ENCODE data around the gene ZNF467. TPM values are rescaled to one million over a fixed set of nuclear protein-coding genes. Genes with fewer than 3 reads are reported as not detected.

ZNF467 gene
- total and polyA plus RNA-seq, 2 donors (not counting 3 experiments of a cell fraction or from before 2014, with no cell fraction given): 4.2 to 8.9 TPM

GRCh38 chr7:149819141-149819960 lies 46.0 kb upstream of the ZNF467 start:
- H3K79me2 ChIP-seq (ENCODE audit: control insufficient read depth, insufficient read depth, low read length): no peaks in the 10 kb centered on the region
- TF ChIP-seq CTCF (IDR thresholded peaks at IDR 0.05; ENCODE audit: extremely low read depth in 1 of 2, insufficient read depth in 1 of 2, low read depth in 1 of 2, low read length in 2 of 2): no peak
- TF ChIP-seq MYC (IDR thresholded peaks at IDR 0.05; ENCODE audit: low read depth, low read length): no peak
- TF ChIP-seq EZH2 (IDR thresholded peaks at IDR 0.05; ENCODE audit: borderline replicate concordance, low read depth, low read length, severe bottlenecking): no peak
- no peak for TF ChIP-seq JUN (IDR thresholded peaks at IDR 0.05; ENCODE audit: borderline replicate concordance, insufficient read depth, insufficient read length, low read depth)
- TF ChIP-seq POLR2A (IDR thresholded peaks at IDR 0.05; ENCODE audit: low read depth, low read length): no peak
- TF ChIP-seq FOS (IDR thresholded peaks at IDR 0.05; ENCODE audit: borderline replicate concordance, insufficient read depth, low read length): no peak
- no peak for TF ChIP-seq GATA2 (IDR thresholded peaks at IDR 0.05; ENCODE audit: insufficient read depth, insufficient read length, low read depth, low read length)
- TF ChIP-seq, protein P1, sequence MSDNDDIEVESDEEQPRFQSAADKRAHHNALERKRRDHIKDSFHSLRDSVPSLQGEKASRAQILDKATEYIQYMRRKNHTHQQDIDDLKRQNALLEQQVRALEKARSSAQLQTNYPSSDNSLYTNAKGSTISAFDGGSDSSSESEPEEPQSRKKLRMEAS (IDR thresholded peaks at IDR 0.05; ENCODE audit: insufficient read depth, insufficient read length): no peak
- no peak for TF ChIP-seq POLR2AphosphoS5 (IDR thresholded peaks at IDR 0.05; ENCODE audit: insufficient read depth, low read depth, low read length)
- POLR2A ChIA-PET: no interaction called here
- FAIRE-seq (no peak), DNase-seq (ENCODE audit: low read depth, low spot score) (no peak)
- dilution Hi-C loops (cut with MboI; ENCODE audit: extremely low pct_ligation_motif_present, low sequenced_read_pairs): no loop called here
- no peaks in the 10 kb centered on the region for H3K9me1 ChIP-seq (replicated peaks; ENCODE audit: control insufficient read depth, extremely low read depth, insufficient read depth, low read length)
- intact Hi-C loops (cut with micrococcal nuclease): no loop called here
- H3K4me3 ChIP-seq (replicated peaks in 1 of 3; ENCODE audit: insufficient read depth in 1 of 3, low read depth in 1 of 3, low read length in 3 of 3): no peak overlapping the region
- CTCF ChIA-PET: interaction anchor here (1.1 to 1.8 kb wide), 3 partner anchors 12 to 31 kb away, joined by 3 to 6 read pairs (median 4); no protein-coding TSS in a partner anchor
- H3K27me3 ChIP-seq (ENCODE audit: control insufficient read depth in 2 of 2, insufficient read depth in 2 of 2, low read length in 2 of 2): no peaks in the 10 kb centered on the region
- no peak overlapping the region for H2AFZ ChIP-seq (ENCODE audit: low read depth, low read length)
- H3K36me3 ChIP-seq (ENCODE audit: control insufficient read depth in 2 of 2, extremely low read depth in 1 of 2, insufficient read depth in 2 of 2, low read length in 2 of 2): no peaks in the 10 kb centered on the region
- BruUV-seq (replicated peaks): no TSS peak
- no peaks in the 10 kb centered on the region for H4K20me1 ChIP-seq (replicated peaks; ENCODE audit: control insufficient read depth, extremely low read depth, insufficient read depth, low read length)
- no peak overlapping the region for H3K9ac ChIP-seq (replicated peaks; ENCODE audit: extremely low read depth, insufficient read depth, low read length)
- H3K9me3 ChIP-seq (replicated peaks; ENCODE audit: control insufficient read depth, insufficient read depth, low read length): no peaks in the 10 kb centered on the region
- H3K4me1 ChIP-seq (ENCODE audit: control insufficient read depth, extremely low read depth, insufficient read depth, low read length): no peaks in the 10 kb centered on the region
- no peak overlapping the region for H3K4me2 ChIP-seq (ENCODE audit: insufficient read depth, low read length)
- H3K27ac ChIP-seq (ENCODE audit: insufficient read depth, low read depth, low read length): no peak overlapping the region

Measured in endothelial cell of umbilical vein (primary cell).